Osteocyte (in vitro differentiated cells): Measurements from ENCODE around the gene SAMD15. TPM values are rescaled to one million over a fixed set of nuclear protein-coding genes. Genes with fewer than 3 reads are reported as not detected.

Source experiments
- DNase-seq: peaks from one replicate; pipeline ENCODE4 v3.0.0; 2021; ENCODE audit warnings: mixed read lengths; ENCODE audit not compliant: unreplicated experiment; ENCODE audit errors: extremely low spot score
- H3K27ac Mint-ChIP-seq: one replicate; pipeline ENCODE4 v1.8.0; 2021; ENCODE audit warnings: mild to moderate bottlenecking, mixed read lengths; ENCODE audit not compliant: unreplicated experiment
- H3K27me3 Mint-ChIP-seq: one replicate; pipeline ENCODE4 v1.8.0; 2021; ENCODE audit warnings: mixed read lengths; ENCODE audit not compliant: unreplicated experiment
- H3K36me3 Mint-ChIP-seq: one replicate; pipeline ENCODE4 v1.8.0; 2021; ENCODE audit warnings: mixed read lengths; ENCODE audit not compliant: unreplicated experiment
- H3K4me1 Mint-ChIP-seq: one replicate; pipeline ENCODE4 v1.8.0; 2021; ENCODE audit warnings: mixed read lengths; ENCODE audit not compliant: unreplicated experiment
- H3K4me3 Mint-ChIP-seq: one replicate; pipeline ENCODE4 v1.8.0; 2021; ENCODE audit warnings: mild to moderate bottlenecking, moderate library complexity, mixed read lengths; ENCODE audit not compliant: unreplicated experiment
- H3K9me3 Mint-ChIP-seq: one replicate; pipeline ENCODE4 v1.8.0; 2021; ENCODE audit warnings: mixed read lengths; ENCODE audit not compliant: unreplicated experiment
- CTCF ChIP-seq: fragments of 200-600 bp; sonication (generic); IDR thresholded peaks from 2 replicates; pipeline ENCODE4 v1.5.0; 2021; ENCODE audit warnings: antibody characterized with exemption, mild to moderate bottlenecking, moderate library complexity
- total RNA-seq: library from RNA; stranded (reverse); gene quantifications from 2 replicates; pipeline ENCODE4 v1.2.1, GENCODE V29; 2021

Gene SAMD15
- total RNA-seq, 1 donor from 2014 or later: 2.2 TPM

- no peaks in the 10 kb centered on the region for H3K27me3 Mint-ChIP-seq
- H3K27ac Mint-ChIP-seq: peak overlapping the region; percentile 87
- H3K4me3 Mint-ChIP-seq: peak overlapping the region; percentile 87
- peaks cover 7% of the 10 kb centered on the region for H3K36me3 Mint-ChIP-seq
- H3K4me1 Mint-ChIP-seq: peaks cover 37% of the 10 kb centered on the region
- TF ChIP-seq CTCF: no peak
- no peaks in the 10 kb centered on the region for H3K9me3 Mint-ChIP-seq
- DNase-seq: no peak
Measured at GRCh38 chr14:77375164-77375950, 1.8 kb upstream of the SAMD15 start.

GRCh38 chr14:77375973-77376770, 1.0 kb upstream of the SAMD15 start:
- Mint-ChIP-seq H3K27ac (peak overlapping the region; percentile 87), H3K4me3 (peak overlapping the region; percentile 87), H3K4me1 (peaks cover 37% of the 10 kb centered on the region), H3K27me3 (no peaks in the 10 kb centered on the region), H3K36me3 (peaks cover 7% of the 10 kb centered on the region), H3K9me3 (no peaks in the 10 kb centered on the region)
- TF ChIP-seq CTCF: no peak
- DNase-seq: no peak

GRCh38 chr14:77377502-77377844, 294 bp downstream of the SAMD15 start:
- Mint-ChIP-seq H3K36me3 (peaks cover 7% of the 10 kb centered on the region), H3K4me3 (no peak overlapping the region), H3K4me1 (peaks cover 28% of the 10 kb centered on the region), H3K27me3 (no peaks in the 10 kb centered on the region), H3K9me3 (no peaks in the 10 kb centered on the region), H3K27ac (no peak overlapping the region)
- no peak for DNase-seq
- TF ChIP-seq CTCF: no peak

- peaks cover 19% of the 10 kb centered on the region for H3K4me1 Mint-ChIP-seq
- H3K4me3 Mint-ChIP-seq: no peak overlapping the region
- no peaks in the 10 kb centered on the region for H3K9me3 Mint-ChIP-seq
- no peak for TF ChIP-seq CTCF
- no peaks in the 10 kb centered on the region for H3K27me3 Mint-ChIP-seq
- H3K36me3 Mint-ChIP-seq: peaks cover 3% of the 10 kb centered on the region
- DNase-seq: no peak
- no peak overlapping the region for H3K27ac Mint-ChIP-seq
Measured at GRCh38 chr14:77378701-77379100, 1.5 kb downstream of the SAMD15 start.

- no peaks in the 10 kb centered on the region for H3K9me3 Mint-ChIP-seq
- H3K4me3 Mint-ChIP-seq: no peak overlapping the region
- no peaks in the 10 kb centered on the region for H3K36me3 Mint-ChIP-seq
- no peak for DNase-seq
- no peaks in the 10 kb centered on the region for H3K4me1 Mint-ChIP-seq
- H3K27ac Mint-ChIP-seq: no peak overlapping the region
- TF ChIP-seq CTCF: no peak
- H3K27me3 Mint-ChIP-seq: no peaks in the 10 kb centered on the region
Measured at GRCh38 chr14:77390188-77390587, 13.0 kb downstream of the SAMD15 start.
